Stimulated activated naive B cell treated with anti-CD40 and anti-IgM and Interleukin-4, amounts not matched to agents 10 μg/mL and 1 μg/mL and 100 μg/mL, for 72 hours (primary cell): Measurements from ENCODE around the gene PDE6A.
"Not testable (repeated sequence)": the region's sequence is repeated elsewhere in the genome, so short reads cannot be mapped to it uniquely, and the experiment has no call there.

Source experiments
- ATAC-seq, 2 donors: fragments of 150-1000 bp; cut with Tn5 transposase; replicated peaks; 2 replicates each; pipeline ENCODE4 v1.10.0; 2021; ENCODE audit warnings: moderate library complexity in 1 of 2
- DNase-seq: peaks from one replicate; pipeline ENCODE4 v3.0.0; 2021
- H3K27ac Mint-ChIP-seq: one replicate; pipeline ENCODE4 v1.8.0; 2022; ENCODE audit warnings: mild to moderate bottlenecking, mixed read lengths
- H3K27me3 Mint-ChIP-seq, 2 donors: one replicate each; pipeline ENCODE4 v1.8.0; 2022; ENCODE audit warnings: mixed read lengths in 2 of 2
- H3K36me3 Mint-ChIP-seq, 2 donors: one replicate each; pipeline ENCODE4 v1.8.0; 2022; ENCODE audit warnings: mixed read lengths in 2 of 2, mild to moderate bottlenecking in 1 of 2
- H3K4me1 Mint-ChIP-seq, 2 donors: one replicate each; pipeline ENCODE4 v1.8.0; 2022; ENCODE audit warnings: mixed read lengths in 2 of 2, mild to moderate bottlenecking in 1 of 2
- H3K4me3 Mint-ChIP-seq, 2 donors: one replicate each; pipeline ENCODE4 v1.8.0; 2022; ENCODE audit warnings: mild to moderate bottlenecking in 2 of 2, mixed read lengths in 2 of 2, moderate library complexity in 1 of 2
- H3K9me3 Mint-ChIP-seq, 2 donors: one replicate each; pipeline ENCODE4 v1.8.0; 2022; ENCODE audit warnings: mixed read lengths in 2 of 2, mild to moderate bottlenecking in 1 of 2

PDE6A gene

DNA sequence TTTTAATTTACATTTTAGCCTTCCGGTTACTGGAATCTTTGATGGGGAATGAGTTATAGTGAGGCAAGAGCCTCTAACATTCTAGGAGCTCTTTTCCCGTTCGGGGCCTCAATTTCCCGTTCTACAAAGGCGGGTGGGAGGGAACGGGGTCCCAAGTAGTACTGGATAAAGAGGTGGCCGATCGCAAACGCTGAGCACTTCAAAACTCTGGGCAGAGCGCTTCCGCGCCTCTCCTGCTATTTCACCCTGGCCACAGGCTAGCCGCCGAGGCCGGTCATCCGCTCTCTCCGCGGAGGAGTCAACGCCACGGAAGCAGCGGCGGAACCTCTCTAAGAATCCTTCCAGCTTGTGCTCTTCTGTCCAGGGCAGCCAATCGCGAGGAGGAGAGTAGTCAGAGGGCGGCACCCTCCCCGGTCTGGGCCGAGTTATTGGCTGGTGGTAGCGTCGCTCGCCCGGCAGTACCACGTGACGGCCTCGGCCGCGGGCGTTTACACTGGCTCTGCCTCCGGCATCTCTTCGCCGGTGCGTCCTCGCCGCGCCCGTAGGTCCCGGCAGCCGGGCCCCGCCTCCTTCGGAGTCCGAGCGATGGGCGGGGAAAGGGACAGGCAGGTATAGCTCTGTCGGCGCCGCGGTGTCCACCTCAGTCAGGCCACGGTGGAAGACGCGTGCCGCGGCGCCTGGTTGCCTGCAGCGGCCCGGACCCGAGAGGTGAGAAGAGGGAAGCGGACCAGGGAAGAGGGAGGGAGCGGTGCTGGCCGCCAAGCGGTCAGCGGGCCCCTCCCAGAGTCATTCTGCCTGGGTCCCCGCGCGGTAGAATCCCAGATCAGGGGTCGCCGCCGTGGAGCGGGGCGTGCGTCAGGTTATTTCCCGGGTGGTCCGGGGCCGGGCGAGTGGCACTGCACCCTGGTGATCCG lies 15.9 kb upstream of the PDE6A start, which contains the start of gene SLC26A2:
TSS of gene SLC26A2 (plus strand) at position 487 of the 914 bp plus-strand sequence. CDS start 16,895 bp downstream, outside the sequence.
- peak; percentile 98 to 99 for ATAC-seq
- DNase-seq = peak; percentile 95
- peaks cover 3 to 10% of the 10 kb centered on the region in 2 donors for H3K36me3 Mint-ChIP-seq
- peak within 1 kb of the TSS; percentile 99 for H3K27ac Mint-ChIP-seq
- H3K4me3 Mint-ChIP-seq = peak within 1 kb of the TSS; percentile 87 to 94
- H3K27me3 Mint-ChIP-seq = no peaks in the 10 kb centered on the region
- peaks cover 0 to 1% of the 10 kb centered on the region in 2 donors for H3K9me3 Mint-ChIP-seq
- peaks cover 19 to 36% of the 10 kb centered on the region in 2 donors for H3K4me1 Mint-ChIP-seq

DNA sequence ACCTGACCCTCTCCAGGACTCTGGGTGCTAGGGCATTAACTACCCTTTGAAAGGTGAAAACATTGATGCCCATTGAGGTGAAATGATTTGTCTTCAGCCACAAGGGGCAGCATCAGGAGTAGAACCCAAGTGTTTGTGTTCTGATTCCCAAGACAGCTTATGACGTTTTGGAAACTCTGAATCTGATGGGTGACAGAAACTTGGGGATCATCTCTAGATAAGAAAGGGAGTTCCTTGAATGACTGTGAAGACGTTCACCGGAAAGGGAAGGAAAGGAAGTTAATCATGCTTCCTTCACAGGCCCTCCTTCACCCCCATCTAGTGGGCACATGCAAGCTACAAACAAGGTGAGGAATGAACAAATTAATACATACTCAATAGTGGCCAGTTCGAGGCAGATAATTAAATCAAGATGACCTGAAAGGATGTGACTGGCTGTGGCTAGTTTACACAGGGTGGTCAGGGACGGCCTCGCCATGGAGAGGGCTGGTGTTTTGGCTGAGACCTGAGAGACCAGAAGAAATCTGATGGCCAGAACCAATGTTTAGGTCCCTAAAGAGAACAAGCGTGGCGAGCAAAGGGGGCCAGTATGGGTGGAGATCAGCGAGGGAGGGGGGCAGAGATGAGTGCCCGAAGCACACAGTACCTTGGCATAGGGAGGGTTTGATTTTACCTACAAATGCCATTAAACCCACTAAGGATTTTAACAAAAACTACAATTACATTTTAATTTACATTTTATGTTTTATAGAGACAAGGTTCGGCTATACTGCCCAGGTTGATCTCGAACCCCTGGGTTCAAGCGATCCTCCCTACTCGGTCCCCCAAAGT lies 15.0 kb upstream of the PDE6A start:
- H3K4me3 Mint-ChIP-seq = peak overlapping the region; percentile 87 to 94
- H3K27ac Mint-ChIP-seq = peak overlapping the region; percentile 99
- peaks cover 0 to 1% of the 10 kb centered on the region in 2 donors for H3K9me3 Mint-ChIP-seq
- ATAC-seq = peak; percentile 37 to 47
- peak; percentile 58 for DNase-seq
- no peaks in the 10 kb centered on the region for H3K27me3 Mint-ChIP-seq
- peaks cover 3 to 10% of the 10 kb centered on the region in 2 donors for H3K36me3 Mint-ChIP-seq
- peaks cover 19 to 36% of the 10 kb centered on the region in 2 donors for H3K4me1 Mint-ChIP-seq

DNA sequence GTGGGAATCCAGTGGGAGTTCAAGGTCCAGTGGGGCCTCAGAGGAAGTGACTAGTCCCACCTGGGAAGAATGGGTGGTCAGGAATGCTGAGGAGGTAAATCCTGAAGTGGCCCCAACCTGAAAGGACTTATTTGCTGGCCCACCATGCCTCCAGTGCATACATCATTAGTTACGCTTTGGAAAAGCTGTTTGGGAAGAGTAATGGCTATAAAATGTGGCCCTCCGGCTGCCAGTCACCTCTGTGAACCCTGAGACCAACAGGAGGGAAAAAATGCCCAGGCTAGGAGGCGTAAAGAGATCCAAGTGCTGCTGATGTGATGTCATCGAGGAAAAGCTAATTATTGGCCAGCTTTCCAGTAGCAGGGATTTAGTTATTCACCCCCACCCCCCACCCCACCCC lies 13.3 kb upstream of the PDE6A start:
- Mint-ChIP-seq H3K27ac (no peak overlapping the region), H3K36me3 (peaks cover 3 to 9% of the 10 kb centered on the region in 2 donors), H3K4me3 (no peak overlapping the region), H3K27me3 (no peaks in the 10 kb centered on the region), H3K9me3 (peaks cover 0 to 1% of the 10 kb centered on the region in 2 donors), H3K4me1 (peaks cover 19 to 34% of the 10 kb centered on the region in 2 donors)
- DNase-seq = no peak
- no peak for ATAC-seq

DNA sequence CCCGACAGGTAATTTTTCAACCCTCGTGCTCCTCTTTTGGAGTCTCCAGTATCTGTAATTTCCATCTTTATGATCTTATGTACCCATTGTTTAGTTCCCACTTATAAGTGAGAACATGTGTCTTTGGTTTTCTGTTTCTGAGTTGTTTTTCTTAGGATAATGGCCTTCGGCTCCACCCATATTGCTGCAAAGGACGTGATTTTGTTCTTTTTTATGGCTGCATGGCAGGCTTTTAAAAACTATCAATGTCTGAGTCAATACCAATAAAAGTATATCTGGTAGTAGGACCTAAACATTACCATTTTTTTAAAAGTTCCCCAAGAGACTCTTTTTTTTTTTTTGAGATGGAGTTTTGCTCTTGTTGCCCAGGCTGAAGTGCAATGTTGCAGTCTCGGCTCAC lies 12.1 kb upstream of the PDE6A start:
- no peak for DNase-seq
- peaks cover 0 to 2% of the 10 kb centered on the region in 2 donors for H3K36me3 Mint-ChIP-seq
- H3K9me3 Mint-ChIP-seq = peaks cover 0 to 1% of the 10 kb centered on the region in 2 donors
- no peak overlapping the region for H3K4me3 Mint-ChIP-seq
- H3K27me3 Mint-ChIP-seq = peaks cover 0 to 3% of the 10 kb centered on the region in 2 donors
- H3K27ac Mint-ChIP-seq = no peak overlapping the region
- ATAC-seq = no peak
- peaks cover 13 to 22% of the 10 kb centered on the region in 2 donors for H3K4me1 Mint-ChIP-seq

DNA sequence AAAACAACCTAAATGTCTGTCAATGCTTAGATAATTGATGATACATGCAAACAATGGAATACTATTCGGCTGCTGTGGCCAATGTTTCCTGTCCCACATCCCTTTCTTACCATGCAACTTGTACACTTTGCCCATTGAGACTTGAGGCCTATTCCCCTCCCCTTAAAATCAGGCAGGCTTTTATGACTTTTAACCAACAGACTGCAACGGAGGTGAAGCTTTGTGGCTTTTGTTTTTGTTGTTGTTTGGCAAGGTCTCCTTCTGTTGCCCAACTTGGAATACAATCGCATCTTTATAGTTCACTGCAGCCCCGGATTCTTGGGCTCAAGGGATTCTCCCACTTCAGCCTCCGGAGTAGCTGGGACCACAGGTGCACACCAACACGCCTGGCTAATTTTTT lies 10.2 kb upstream of the PDE6A start:
- H3K27me3 Mint-ChIP-seq = peaks cover 4 to 11% of the 10 kb centered on the region in 2 donors
- ATAC-seq (no peak), DNase-seq (no peak)
- H3K27ac Mint-ChIP-seq = no peak overlapping the region
- peaks cover 0 to 1% of the 10 kb centered on the region in 2 donors for H3K9me3 Mint-ChIP-seq
- no peak overlapping the region for H3K4me3 Mint-ChIP-seq
- peaks cover 4 to 7% of the 10 kb centered on the region in 2 donors for H3K4me1 Mint-ChIP-seq
- peaks cover 0 to 2% of the 10 kb centered on the region in 2 donors for H3K36me3 Mint-ChIP-seq

DNA sequence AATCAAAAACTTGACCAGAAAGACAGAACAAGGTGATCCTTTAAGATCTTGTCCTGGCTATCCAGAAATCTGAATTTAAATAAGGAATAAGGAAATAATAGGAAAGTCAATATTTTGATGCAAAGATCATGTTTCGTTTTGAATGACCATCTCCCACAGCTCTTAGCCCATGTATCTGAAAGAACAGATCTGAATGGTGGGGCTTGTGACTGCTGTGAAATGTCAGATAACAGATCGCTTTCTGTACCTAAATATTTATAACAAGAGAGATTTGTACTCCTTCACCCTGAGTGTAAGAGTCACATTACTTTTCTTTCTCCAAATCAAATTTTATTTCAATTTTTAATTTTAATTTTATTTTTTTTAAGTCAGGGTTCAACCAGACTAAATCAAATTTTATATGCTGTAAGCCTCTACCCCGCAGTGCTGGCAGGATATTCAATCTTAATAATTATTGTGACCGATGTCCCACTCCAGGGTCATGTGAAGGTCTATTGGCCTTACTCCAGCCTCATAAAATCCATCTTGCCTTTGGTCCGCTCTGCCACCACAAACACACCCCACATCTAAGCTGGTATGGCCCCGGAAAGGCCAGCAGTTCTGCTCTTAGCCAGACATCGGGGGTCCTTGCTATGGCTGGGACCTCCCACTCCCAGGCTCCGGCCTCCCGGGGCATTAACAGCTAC lies 9.0 kb upstream of the PDE6A start:
- Mint-ChIP-seq H3K4me3 (no peak overlapping the region), H3K4me1 (no peaks in the 10 kb centered on the region), H3K27me3 (peaks cover 10 to 13% of the 10 kb centered on the region in 2 donors), H3K27ac (no peak overlapping the region), H3K36me3 (no peaks in the 10 kb centered on the region), H3K9me3 (no peaks in the 10 kb centered on the region)
- ATAC-seq (no peak), DNase-seq (no peak)

DNA sequence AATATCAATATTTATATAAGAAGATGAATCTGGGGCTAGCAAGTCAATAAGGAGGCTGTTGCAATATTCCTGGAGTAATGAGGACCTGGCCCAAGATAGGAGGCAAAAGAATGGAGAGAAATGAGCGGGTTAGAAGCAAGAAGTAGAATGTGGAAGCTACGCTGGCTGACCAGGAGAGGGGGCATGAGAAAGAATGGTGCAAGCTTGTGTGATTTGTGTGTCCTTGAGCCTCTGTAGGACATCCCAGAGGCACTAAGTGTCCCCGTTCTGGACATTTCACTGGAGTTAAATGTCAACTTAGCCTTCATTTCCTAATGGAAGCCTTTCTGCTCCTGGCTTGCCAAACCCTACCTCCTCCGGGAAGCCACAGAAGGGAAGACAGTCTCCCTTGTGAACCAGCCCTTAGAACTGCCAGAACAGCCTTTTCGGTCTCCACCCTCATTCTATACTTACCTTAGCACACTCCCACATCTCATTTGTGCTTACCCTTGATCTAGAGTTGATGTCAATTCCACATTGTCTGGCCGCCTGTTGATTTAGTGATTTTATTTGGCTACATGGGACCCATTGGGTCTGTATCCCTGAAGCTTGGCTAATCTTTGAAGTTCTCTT lies 6.7 kb upstream of the PDE6A start:
- ATAC-seq = no peak
- Mint-ChIP-seq H3K27me3 (peaks cover 14 to 18% of the 10 kb centered on the region in 2 donors), H3K27ac (no peak overlapping the region), H3K9me3 (no peaks in the 10 kb centered on the region), H3K36me3 (no peaks in the 10 kb centered on the region), H3K4me1 (no peaks in the 10 kb centered on the region), H3K4me3 (no peak overlapping the region)
- no peak for DNase-seq

DNA sequence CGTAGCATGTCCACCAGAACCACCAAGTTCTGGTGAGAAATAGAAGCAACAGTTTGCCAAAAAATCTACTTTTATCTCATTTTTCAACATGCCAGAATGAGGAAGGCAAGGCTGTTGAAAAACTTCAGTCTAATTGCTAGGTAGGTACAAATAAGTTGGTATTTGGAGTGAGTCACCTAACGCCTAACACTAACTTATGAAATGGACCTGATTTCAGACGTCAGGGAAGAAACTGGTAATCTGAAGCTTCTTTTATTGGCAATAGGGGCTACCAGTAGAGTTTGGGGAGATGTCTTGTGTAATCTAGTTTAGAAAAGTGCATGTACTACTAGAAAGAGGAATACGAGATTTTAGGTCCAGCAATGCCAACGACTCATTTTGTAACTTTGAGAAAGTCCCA lies 4.4 kb upstream of the PDE6A start:
- H3K4me1 Mint-ChIP-seq = no peaks in the 10 kb centered on the region
- peaks cover 14 to 26% of the 10 kb centered on the region in 2 donors for H3K27me3 Mint-ChIP-seq
- H3K36me3 Mint-ChIP-seq = no peaks in the 10 kb centered on the region
- ATAC-seq (no peak), DNase-seq (no peak)
- H3K4me3 Mint-ChIP-seq = no peak overlapping the region
- no peak overlapping the region for H3K27ac Mint-ChIP-seq
- no peaks in the 10 kb centered on the region for H3K9me3 Mint-ChIP-seq

DNA sequence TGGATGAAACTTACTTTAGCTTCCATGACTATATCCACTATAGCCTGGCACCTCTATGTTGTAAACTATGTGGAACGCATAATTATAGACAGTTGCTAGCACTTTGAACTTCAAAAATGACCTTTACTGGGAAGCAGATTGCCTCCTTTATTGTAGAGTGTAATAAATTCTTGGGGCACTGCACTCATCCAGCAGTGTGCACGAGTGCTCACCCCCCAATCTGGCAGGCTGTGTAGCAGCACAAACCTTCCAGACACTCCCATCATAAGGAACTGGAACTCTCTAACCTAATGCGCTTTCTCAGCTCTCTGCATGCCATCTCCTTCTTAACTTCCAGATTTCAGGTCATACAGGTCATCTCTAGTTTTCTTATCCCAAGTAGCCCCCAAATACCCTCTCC lies 1.5 kb upstream of the PDE6A start:
- Mint-ChIP-seq H3K4me3 (no peak overlapping the region), H3K36me3 (no peaks in the 10 kb centered on the region), H3K27ac (no peak overlapping the region), H3K9me3 (no peaks in the 10 kb centered on the region), H3K4me1 (no peaks in the 10 kb centered on the region), H3K27me3 (peaks cover 10 to 26% of the 10 kb centered on the region in 2 donors)
- ATAC-seq (no peak), DNase-seq (no peak)

DNA sequence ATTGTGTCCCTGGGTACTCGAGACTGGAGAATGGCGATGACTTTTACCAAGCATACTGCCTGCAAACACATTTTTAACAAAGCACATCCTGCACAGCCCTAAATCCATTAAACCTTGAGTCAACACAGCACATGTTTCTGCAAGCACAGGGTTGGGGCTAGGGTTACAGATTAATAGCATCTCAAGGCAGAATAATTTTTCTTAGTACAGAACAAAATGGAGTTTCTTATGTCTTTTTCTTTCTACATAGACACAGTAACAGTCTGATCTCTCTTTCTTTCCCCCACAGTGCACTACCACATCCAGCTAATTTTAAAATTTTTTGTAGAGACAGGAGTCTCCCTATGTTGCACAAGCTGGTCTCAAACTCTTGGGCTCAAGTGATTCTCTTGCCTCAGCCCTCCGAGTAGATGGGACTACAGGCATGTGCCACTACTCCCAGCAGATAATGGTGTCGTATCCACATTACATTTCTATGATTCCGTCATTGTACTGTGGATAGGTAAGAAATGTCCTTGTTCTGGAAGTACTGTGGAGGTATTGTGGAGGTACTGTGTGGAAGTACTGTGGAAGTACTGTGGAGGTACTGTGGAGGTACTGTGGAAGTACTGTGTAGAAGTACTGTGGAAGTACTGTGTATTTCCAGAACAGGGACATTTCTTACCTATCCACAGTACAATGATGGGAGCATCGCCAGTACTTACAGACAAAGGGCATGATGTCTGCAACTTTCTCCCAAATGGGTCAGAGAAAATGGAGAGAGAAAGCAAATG lies 1.2 kb downstream of the PDE6A start:
- not testable (repeated sequence) for DNase-seq, H3K9me3 Mint-ChIP-seq, ATAC-seq, H3K4me3 Mint-ChIP-seq, H3K36me3 Mint-ChIP-seq, H3K27ac Mint-ChIP-seq, H3K4me1 Mint-ChIP-seq
- H3K27me3 Mint-ChIP-seq = peaks cover 2 to 20% of the 10 kb centered on the region in 2 donors

DNA sequence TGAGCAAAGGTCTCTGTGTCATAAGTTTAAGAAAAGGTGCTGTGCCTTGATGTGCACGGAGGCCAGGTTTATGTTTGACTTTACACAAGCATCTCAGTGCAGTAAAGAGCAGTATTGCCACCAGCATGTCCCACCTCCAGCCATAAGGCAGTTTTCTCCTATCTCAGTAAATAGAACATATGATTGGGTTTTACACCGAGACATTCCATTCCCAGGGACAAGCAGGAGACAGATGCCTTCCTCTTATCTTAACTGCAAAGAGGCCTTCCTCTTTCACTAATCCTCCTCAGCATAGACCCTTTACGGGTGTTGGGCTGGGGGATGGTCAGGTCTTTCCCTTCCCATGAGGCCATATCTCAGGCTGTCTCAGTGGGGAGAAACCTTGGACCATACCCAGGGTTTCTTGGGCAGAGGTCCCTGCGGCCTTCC lies 1.8 kb downstream of the PDE6A start:
- peaks cover 0 to 17% of the 10 kb centered on the region in 2 donors for H3K27me3 Mint-ChIP-seq
- not testable (repeated sequence) for ATAC-seq, H3K36me3 Mint-ChIP-seq, DNase-seq, H3K4me3 Mint-ChIP-seq, H3K4me1 Mint-ChIP-seq, H3K27ac Mint-ChIP-seq, H3K9me3 Mint-ChIP-seq

DNA sequence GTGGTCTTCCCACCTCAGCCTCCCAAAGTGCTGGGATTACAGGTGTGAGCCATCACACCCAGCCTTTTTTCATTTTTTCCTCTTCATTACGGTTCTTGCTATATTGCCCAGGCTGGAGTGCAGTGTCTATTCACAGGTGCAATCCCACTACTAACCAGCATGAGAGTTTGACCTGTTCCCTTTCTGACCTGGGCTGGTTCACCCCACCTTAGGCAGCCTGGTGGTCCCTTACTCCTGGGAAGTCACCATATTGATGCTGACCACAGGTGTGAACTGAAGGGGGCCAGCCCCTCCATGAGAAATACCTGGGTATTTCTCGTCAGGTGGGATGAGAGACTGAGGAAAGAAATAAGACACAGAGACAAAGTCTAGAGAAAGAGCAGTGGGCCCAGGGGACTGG lies 2.4 kb downstream of the PDE6A start:
- Mint-ChIP-seq H3K4me1 (no peaks in the 10 kb centered on the region), H3K27ac (no peak overlapping the region), H3K27me3 (peaks cover 0 to 17% of the 10 kb centered on the region in 2 donors), H3K36me3 (no peaks in the 10 kb centered on the region), H3K4me3 (no peak overlapping the region), H3K9me3 (no peaks in the 10 kb centered on the region)
- DNase-seq = no peak
- ATAC-seq = no peak

DNA sequence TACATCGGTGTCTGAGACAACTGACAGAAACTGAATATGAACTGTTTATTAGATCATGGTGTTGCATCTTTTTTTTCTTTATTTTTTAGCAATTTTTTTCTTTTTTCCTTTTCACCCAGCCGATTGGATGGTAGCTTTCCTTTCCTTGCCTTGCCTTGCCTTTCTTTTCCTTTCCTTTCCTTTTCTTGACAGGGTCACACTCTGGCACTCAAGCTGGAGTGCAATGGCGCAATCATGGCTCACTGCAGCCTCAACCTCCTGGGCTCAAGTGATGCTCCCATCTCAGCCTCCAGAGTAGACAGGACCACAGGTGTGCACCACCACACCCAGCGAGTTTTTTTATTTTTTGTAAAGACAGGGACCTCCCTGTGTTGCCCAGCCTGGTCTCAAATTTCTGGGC lies 2.8 kb downstream of the PDE6A start:
- Mint-ChIP-seq H3K36me3 (no peaks in the 10 kb centered on the region), H3K27ac (no peak overlapping the region), H3K4me3 (no peak overlapping the region), H3K9me3 (no peaks in the 10 kb centered on the region), H3K27me3 (peaks cover 0 to 17% of the 10 kb centered on the region in 2 donors), H3K4me1 (no peaks in the 10 kb centered on the region)
- no peak for ATAC-seq
- DNase-seq = no peak
